H1 (cell line): ENCODE data around the gene CCL25. TPM values are rescaled to one million over a fixed set of nuclear protein-coding genes. Genes with fewer than 3 reads are reported as not detected.

Experiments used
- CTCF ChIA-PET: fragments of 300-600 bp; sonication (Branson Sonifier 250); formaldehyde crosslinking; loops from one replicate; lab custom pipeline; 2021; ENCODE audit not compliant: partially characterized antibody; lab: Charles Lee
- POLR2A ChIA-PET: fragments of 300-600 bp; sonication (Branson Sonifier 250); formaldehyde crosslinking; loops from one replicate; lab custom pipeline; 2021; ENCODE audit warnings: inconsistent platforms; ENCODE audit not compliant: partially characterized antibody; lab: Charles Lee
- DNase-seq, 2 experiments: peaks; one replicate each; pipeline versions ENCODE4 v3.0.0 to v3.0.0-alpha.2; 2010 to 2022; ENCODE audit warnings: low spot score in 2 of 2, low read depth in 1 of 2, mixed read lengths in 1 of 2
- FAIRE-seq: peaks from 2 replicates; lab custom pipeline; 2011; peaks lifted over from hg19 to GRCh38; lab: Jason Lieb, UNC
- H2AFZ ChIP-seq: 2 replicates; pipeline ENCODE4 v1.8.1; 2012; ENCODE audit warnings: low read length, inconsistent platforms
- H2AK5ac ChIP-seq: 2 replicates; pipeline ENCODE4 v1.6.1; 2013; ENCODE audit warnings: low read depth, low read length
- H2BK120ac ChIP-seq: replicated peaks from 2 replicates; pipeline ENCODE3; 2013; ENCODE audit warnings: low read depth, low read length, inconsistent platforms
- H2BK12ac ChIP-seq: 2 replicates; pipeline ENCODE4 v1.6.1; 2013; ENCODE audit warnings: low read depth, low read length
- H2BK15ac ChIP-seq: 2 replicates; pipeline ENCODE4 v1.6.1; 2013; ENCODE audit warnings: low read length
- H2BK20ac ChIP-seq: 2 replicates; pipeline ENCODE4 v1.6.1; 2013; ENCODE audit warnings: low read length
- H2BK5ac ChIP-seq: 2 replicates; pipeline ENCODE4 v1.6.1; 2013; ENCODE audit warnings: low read depth, low read length
- H3K14ac ChIP-seq: 2 replicates; pipeline ENCODE4 v1.6.1; 2013; ENCODE audit warnings: inconsistent platforms; ENCODE audit not compliant: insufficient read length
- H3K18ac ChIP-seq: 2 replicates; pipeline ENCODE4 v1.6.1; 2013; ENCODE audit warnings: low read length; ENCODE audit errors: extremely low read depth
- H3K23ac ChIP-seq: 2 replicates; pipeline ENCODE4 v1.6.1; 2013; ENCODE audit warnings: inconsistent platforms; ENCODE audit not compliant: insufficient read length
- H3K23me2 ChIP-seq: 2 replicates; pipeline ENCODE4 v1.6.1; 2013; ENCODE audit warnings: low read depth, low read length
- H3K27ac ChIP-seq: 2 replicates; pipeline ENCODE4 v1.6.1; 2011; ENCODE audit warnings: low read depth, low read length, inconsistent platforms
- H3K27me3 ChIP-seq, 4 experiments: replicated peaks in 1 of 4; 1 replicate in 1 of 4; 2 replicates in 3 of 4; pipeline versions ENCODE4 v1.6.1 to v1.8.1; 2011 to 2013; ENCODE audit warnings: low read length in 3 of 4, mild to moderate bottlenecking in 3 of 4, inconsistent platforms in 2 of 4, mixed read lengths in 2 of 4, moderate library complexity in 1 of 4; ENCODE audit not compliant: control insufficient read depth in 3 of 4, insufficient read depth in 3 of 4; ENCODE audit errors: extremely low read depth in 1 of 4
- H3K36me3 ChIP-seq, 4 experiments: 2 replicates each; pipeline versions ENCODE4 v1.6.1 to v1.8.1; 2011 to 2013; ENCODE audit warnings: mild to moderate bottlenecking in 4 of 4, low read length in 3 of 4, moderate library complexity in 2 of 4, control low read depth in 1 of 4, inconsistent platforms in 1 of 4; ENCODE audit not compliant: insufficient read depth in 4 of 4, control insufficient read depth in 2 of 4
- H3K4ac ChIP-seq: replicated peaks from 2 replicates; pipeline ENCODE3; 2013; ENCODE audit warnings: low read length, low read depth, mixed read lengths, inconsistent platforms; ENCODE audit not compliant: insufficient read length
- H3K4me1 ChIP-seq, 4 experiments: replicated peaks in 1 of 4; 1 replicate in 1 of 4; 2 replicates in 3 of 4; pipeline versions ENCODE4 v1.6.1 to v1.8.1; 2011 to 2013; ENCODE audit warnings: low read length in 3 of 4, inconsistent platforms in 2 of 4, mixed read lengths in 1 of 4; ENCODE audit not compliant: insufficient read depth in 4 of 4, control insufficient read depth in 3 of 4
- H3K4me2 ChIP-seq, 2 experiments: 2 replicates each; pipeline versions ENCODE4 v1.6.1 to v1.8.1; 2011 to 2013; ENCODE audit warnings: low read depth in 2 of 2, low read length in 2 of 2, control low read depth in 1 of 2, inconsistent platforms in 1 of 2, mild to moderate bottlenecking in 1 of 2; ENCODE audit not compliant: insufficient read depth in 1 of 2
- H3K4me3 ChIP-seq, 4 experiments: fragments of 200-600, 300-600 bp in 1 of 4; sonication (generic), shearing (Covaris generic), sonication (Bioruptor Twin) in 1 of 4; 2 replicates each; pipeline versions ENCODE4 v1.5.1 to v1.8.1; 2011 to 2016; ENCODE audit warnings: low read length in 4 of 4, low read depth in 3 of 4, control low read depth in 2 of 4, inconsistent platforms in 2 of 4, mild to moderate bottlenecking in 2 of 4, mixed read lengths in 1 of 4, moderate library complexity in 1 of 4; ENCODE audit not compliant: insufficient read depth in 2 of 4; ENCODE audit errors: extremely low read depth in 1 of 4
- H3K56ac ChIP-seq: replicated peaks from 2 replicates; pipeline ENCODE3; 2013; ENCODE audit warnings: low read depth, mild to moderate bottlenecking, mixed read lengths, low read length, inconsistent platforms; ENCODE audit not compliant: insufficient read length
- H3K79me1 ChIP-seq: 2 replicates; pipeline ENCODE4 v1.6.1; 2013; ENCODE audit warnings: low read depth, low read length, control low read depth
- H3K79me2 ChIP-seq, 2 experiments: 2 replicates each; pipeline versions ENCODE4 v1.6.1 to v1.8.1; 2012 to 2013; ENCODE audit warnings: low read length in 2 of 2, mild to moderate bottlenecking in 2 of 2, inconsistent platforms in 1 of 2; ENCODE audit not compliant: insufficient read depth in 2 of 2, control insufficient read depth in 1 of 2
- H3K9ac ChIP-seq, 4 experiments: replicated peaks in 1 of 4; 1 replicate in 1 of 4; 2 replicates in 3 of 4; pipeline versions ENCODE4 v1.6.1 to v1.8.1; 2011 to 2013; ENCODE audit warnings: low read depth in 3 of 4, low read length in 3 of 4, control low read depth in 2 of 4, mild to moderate bottlenecking in 2 of 4, moderate library complexity in 2 of 4, inconsistent platforms in 1 of 4; ENCODE audit errors: extremely low read depth in 1 of 4
- H3K9me3 ChIP-seq, 2 experiments: 2 replicates each; pipeline versions ENCODE4 v1.6.1 to v1.8.1; 2012 to 2013; ENCODE audit warnings: mild to moderate bottlenecking in 2 of 2, moderate library complexity in 2 of 2, control low read depth in 1 of 2, inconsistent platforms in 1 of 2, low read depth in 1 of 2, low read length in 1 of 2, mixed read lengths in 1 of 2; ENCODE audit not compliant: insufficient read depth in 2 of 2
- H4K20me1 ChIP-seq, 2 experiments: replicated peaks in 1 of 2; 2 replicates each; pipeline versions ENCODE3 to v1.8.1; 2011 to 2013; ENCODE audit warnings: inconsistent platforms in 2 of 2, low read length in 2 of 2, mild to moderate bottlenecking in 1 of 2; ENCODE audit not compliant: insufficient read depth in 2 of 2, control insufficient read depth in 1 of 2
- H4K5ac ChIP-seq: 2 replicates; pipeline ENCODE4 v1.6.1; 2013; ENCODE audit warnings: low read length, low read depth, mixed read lengths, inconsistent platforms; ENCODE audit not compliant: insufficient read length
- H4K8ac ChIP-seq: 2 replicates; pipeline ENCODE4 v1.8.0; 2013; ENCODE audit warnings: mild to moderate bottlenecking, moderate library complexity, low read length, inconsistent platforms; ENCODE audit not compliant: insufficient read depth; ENCODE audit errors: extremely low read depth
- H4K91ac ChIP-seq: replicated peaks from 2 replicates; pipeline ENCODE3; 2013; ENCODE audit warnings: low read length, mixed read lengths, inconsistent platforms; ENCODE audit not compliant: insufficient read length
- BACH1 ChIP-seq: IDR thresholded peaks from 2 replicates; pipeline ENCODE4 v1.6.1; 2012; ENCODE audit warnings: low read length, improper control_type of control experiment
- BRCA1 ChIP-seq: IDR thresholded peaks from 2 replicates; pipeline ENCODE4 v1.6.1; 2012; ENCODE audit warnings: low read depth, low read length, improper control_type of control experiment
- CBX8 ChIP-seq: fragments of 300-800, 300-1000 bp; sonication (generic); IDR thresholded peaks from 2 replicates; pipeline ENCODE4 v1.7.1; 2016; ENCODE audit warnings: low read depth, low read length, borderline replicate concordance
- CEBPB ChIP-seq: IDR thresholded peaks from 2 replicates; pipeline ENCODE4 v1.6.1; 2012; ENCODE audit warnings: low read depth, low read length
- KDM4A ChIP-seq: IDR thresholded peaks from one replicate; pipeline ENCODE4 v1.7.1; 2012; ENCODE audit warnings: low read depth, mild to moderate bottlenecking, moderate library complexity, low read length, inconsistent platforms; ENCODE audit not compliant: severe bottlenecking
- SIRT6 ChIP-seq: IDR thresholded peaks from one replicate; pipeline ENCODE4 v1.7.1; 2012; ENCODE audit warnings: low read length, inconsistent platforms
- SP4 ChIP-seq: IDR thresholded peaks from 2 replicates; pipeline ENCODE4 v1.6.1; 2012; ENCODE audit warnings: low read length, inconsistent platforms
- TAF1 ChIP-seq: IDR thresholded peaks from 2 replicates; pipeline ENCODE4 v1.6.1; 2011; ENCODE audit warnings: mild to moderate bottlenecking, low read depth, low read length
- WGBS, 2 experiments: shearing (Covaris generic) in 1 of 2; methylation state at CpG; one replicate each; pipeline versions ENCODE4 v1.1.6 to v1.1.7; 2013 to 2015; ENCODE audit warnings: low lambda C conversion rate in 2 of 2, mixed read lengths in 2 of 2, inconsistent platforms in 1 of 2, low coverage in 1 of 2, missing lambda C conversion rate in 1 of 2; ENCODE audit not compliant: insufficient replicate concordance in 2 of 2, insufficient coverage in 1 of 2, insufficient read length in 1 of 2; ENCODE audit errors: extremely low coverage in 1 of 2, missing lambda C conversion rate in 1 of 2; 5-methylcytosine and 5-hydroxymethylcytosine counted together
- polyA plus RNA-seq, 7 experiments: library from polyadenylated mRNA; depleted of rRNA in 3 of 7; stranded (reverse) in 5 of 7; unstranded in 2 of 7; fragments of >200 nt in 5 of 7; fragments of 200-250 nt in 2 of 7; gene quantifications; 1 replicate in 5 of 7; 2 replicates in 1 of 7; 4 replicates in 1 of 7; pipeline versions ENCODE4 v1.2.1 to v1.2.3, GENCODE V29; 2011 to 2013; ENCODE audit warnings: missing spikeins in 2 of 7, mixed read lengths in 2 of 7
- total RNA-seq: library from RNA; stranded (reverse); fragmentation: NEBNext Ultra II Directional; extraction: Animal tissue kit (Norgen Biotek cat#: 25700); gene quantifications from 2 replicates; pipeline ENCODE4 v1.2.1, GENCODE V29; 2021

The CCL25 gene
- total and polyA plus RNA-seq, 2 of the 8 experiments (the other 6 are each of a cell fraction or from before 2014, with no cell fraction given): 0.59 TPM; not detected in 1

- no peaks in the 10 kb centered on the region for H3K27me3 ChIP-seq
- no peak overlapping the region for H3K4me2 ChIP-seq
- no peak overlapping the region for H3K18ac ChIP-seq
- H2BK15ac ChIP-seq: no peak overlapping the region
- H2BK5ac ChIP-seq: no peak overlapping the region
- peaks cover 5 to 67% (median 45%) of the 10 kb centered on the region in 4 experiments; a peak in 6 of 8 replicates for H3K36me3 ChIP-seq
- H2BK20ac ChIP-seq: no peak overlapping the region
- no peak overlapping the region for H3K23ac ChIP-seq
- no peaks in the 10 kb centered on the region for H3K79me2 ChIP-seq
- DNase-seq: no peak
- no peak overlapping the region for H2AFZ ChIP-seq
- no peak overlapping the region for H2AK5ac ChIP-seq
- H4K8ac ChIP-seq: no peak overlapping the region
- H3K27ac ChIP-seq: no peak overlapping the region
- H4K5ac ChIP-seq: no peak overlapping the region
- no peak overlapping the region for H3K4ac ChIP-seq
- TF ChIP-seq SP4 (no peak), CEBPB (no peak), BRCA1 (no peak), BACH1 (no peak), SIRT6 (no peak), KDM4A (no peak), TAF1 (no peak), CBX8 (no peak)
- no peak overlapping the region for H4K91ac ChIP-seq
- H2BK120ac ChIP-seq: no peak overlapping the region
- WGBS, 2 experiments: 93% methylated on average over 16 of the region's 16 CpGs; no CpG with 5 or more reads in 1 of the 2 experiments
- H3K4me3 ChIP-seq: no peak overlapping the region
- H3K56ac ChIP-seq: no peak overlapping the region
- no peak overlapping the region for H3K14ac ChIP-seq
- no peak overlapping the region for H3K9ac ChIP-seq
- H3K9me3 ChIP-seq: no peaks in the 10 kb centered on the region
- peaks cover 15% of the 10 kb centered on the region; the same call in 1 of the 2 replicates for H3K23me2 ChIP-seq
- FAIRE-seq: no peak
- CTCF ChIA-PET: no interaction called here
- no peaks in the 10 kb centered on the region for H3K4me1 ChIP-seq
- POLR2A ChIA-PET: interaction anchor here (0.7 kb wide), 1 partner anchor 14 kb away, joined by 3 read pairs; no protein-coding TSS in a partner anchor
- no peak overlapping the region for H2BK12ac ChIP-seq
- peaks cover 0 to 4% of the 10 kb centered on the region in 2 experiments for H4K20me1 ChIP-seq
- no peaks in the 10 kb centered on the region for H3K79me1 ChIP-seq
Observed at GRCh38 chr19:8110931-8111330, 58.4 kb downstream of the CCL25 start.
